IMR-90 (cell line): ENCODE data around the gene STEAP1. TPM values are rescaled to one million over a fixed set of nuclear protein-coding genes. Genes with fewer than 3 reads are reported as not detected.
A peak's percentile ranks its signal among the peaks of the same experiment; 100 is the strongest.

Experiments used
- ATAC-seq: fragments of 200-7000 bp; cut with Tn5 transposase; 2 replicates; pipeline ENCODE4 v1.9.1; 2020; ENCODE audit warnings: low read depth, mild to moderate bottlenecking, moderate library complexity
- BruUV-seq: library from RNA; stranded (reverse); fragments of 400-500 nt; replicated peaks from 2 replicates; lab custom pipeline; 2021; lab: Mats Ljungman, UMichigan
- CTCF ChIA-PET: fragments of 300-600 bp; formaldehyde crosslinking; extraction: SDS; loops from one replicate; lab custom pipeline; 2021; ENCODE audit warnings: antibody characterized with exemption; lab: Yijun Ruan, JAX
- POLR2A ChIA-PET: fragments of 300-600 bp; sonication (Branson Sonifier 250); formaldehyde crosslinking; loops from one replicate; lab custom pipeline; 2022; ENCODE audit warnings: antibody characterized with exemption; ENCODE audit not compliant: unreplicated experiment; lab: Charles Lee
- DNase-seq: peaks from one replicate; pipeline ENCODE4 v3.0.0; 2013
- H2AFZ ChIP-seq: replicated peaks from 2 replicates; pipeline ENCODE3; 2013; ENCODE audit warnings: low read length, mild to moderate bottlenecking; ENCODE audit not compliant: poor library complexity
- H2AK5ac ChIP-seq: 2 replicates; pipeline ENCODE4 v1.6.1; 2013; ENCODE audit warnings: low read depth, low read length, inconsistent platforms
- H2AK9ac ChIP-seq: replicated peaks from 2 replicates; pipeline ENCODE3; 2013; ENCODE audit warnings: mild to moderate bottlenecking, low read depth, low read length, moderate library complexity; ENCODE audit not compliant: poor library complexity
- H2BK120ac ChIP-seq: 2 replicates; pipeline ENCODE4 v1.6.1; 2013; ENCODE audit warnings: low read depth, low read length, inconsistent platforms
- H2BK15ac ChIP-seq: 3 replicates; pipeline ENCODE4 v1.6.1; 2013; ENCODE audit warnings: low read depth, low read length, inconsistent platforms
- H2BK20ac ChIP-seq: 2 replicates; pipeline ENCODE4 v1.6.1; 2013; ENCODE audit warnings: low read depth, mild to moderate bottlenecking, inconsistent platforms, low read length, moderate library complexity
- H2BK5ac ChIP-seq: 2 replicates; pipeline ENCODE4 v1.6.1; 2013; ENCODE audit warnings: mild to moderate bottlenecking, low read depth, low read length, inconsistent platforms; ENCODE audit not compliant: poor library complexity, severe bottlenecking
- H3K14ac ChIP-seq: replicated peaks from 2 replicates; pipeline ENCODE4 v1.6.1; 2013; ENCODE audit warnings: low read depth, low read length, inconsistent platforms
- H3K18ac ChIP-seq: 2 replicates; pipeline ENCODE4 v1.6.1; 2013; ENCODE audit warnings: low read depth, low read length, control low read depth
- H3K23ac ChIP-seq: 2 replicates; pipeline ENCODE4 v1.6.1; 2013; ENCODE audit warnings: low read depth, low read length, inconsistent platforms
- H3K27ac ChIP-seq: 2 replicates; pipeline ENCODE4 v1.5.1; 2013; ENCODE audit warnings: mild to moderate bottlenecking, control low read depth, low read length; ENCODE audit not compliant: insufficient read depth
- H3K27me3 ChIP-seq: 2 replicates; pipeline ENCODE4 v1.6.1; 2013; ENCODE audit warnings: low read length; ENCODE audit not compliant: control insufficient read depth, insufficient read depth
- H3K36me3 ChIP-seq: 2 replicates; pipeline ENCODE4 v1.6.1; 2013; ENCODE audit warnings: low read length, mixed read lengths; ENCODE audit not compliant: control insufficient read depth, insufficient read depth
- H3K4ac ChIP-seq: 2 replicates; pipeline ENCODE4 v1.6.1; 2013; ENCODE audit warnings: low read depth, low read length, inconsistent platforms
- H3K4me1 ChIP-seq: 2 replicates; pipeline ENCODE4 v1.6.1; 2013; ENCODE audit warnings: low read length, mixed read lengths; ENCODE audit not compliant: control insufficient read depth, insufficient read depth
- H3K4me2 ChIP-seq: 2 replicates; pipeline ENCODE4 v1.6.1; 2013; ENCODE audit warnings: low read depth, mild to moderate bottlenecking, control low read depth, low read length, moderate library complexity
- H3K4me3 ChIP-seq: 2 replicates; pipeline ENCODE4 v1.5.1; 2013; ENCODE audit warnings: low read depth, mild to moderate bottlenecking, control low read depth, low read length, moderate library complexity; ENCODE audit not compliant: insufficient read depth
- H3K56ac ChIP-seq: 2 replicates; pipeline ENCODE4 v1.6.1; 2013; ENCODE audit warnings: low read length, inconsistent platforms; ENCODE audit not compliant: insufficient read depth; ENCODE audit errors: extremely low read depth
- H3K79me1 ChIP-seq, 2 experiments: 2 replicates each; pipeline ENCODE4 v1.6.1; 2013; ENCODE audit warnings: low read length in 2 of 2, inconsistent platforms in 1 of 2, low read depth in 1 of 2
- H3K9ac ChIP-seq: 2 replicates; pipeline ENCODE4 v1.6.1; 2013; ENCODE audit warnings: low read depth, low read length, control low read depth
- H3K9me1 ChIP-seq: 2 replicates; pipeline ENCODE4 v1.6.1; 2013; ENCODE audit warnings: low read length, inconsistent platforms; ENCODE audit not compliant: insufficient read depth
- H3K9me3 ChIP-seq: 2 replicates; pipeline ENCODE4 v1.6.1; 2013; ENCODE audit warnings: low read length; ENCODE audit not compliant: control insufficient read depth, insufficient read depth
- H4K20me1 ChIP-seq: 2 replicates; pipeline ENCODE4 v1.6.1; 2013; ENCODE audit warnings: low read length, inconsistent platforms; ENCODE audit not compliant: insufficient read depth
- H4K5ac ChIP-seq: 2 replicates; pipeline ENCODE4 v1.6.1; 2013; ENCODE audit warnings: mild to moderate bottlenecking, low read depth, low read length, control low read depth
- H4K8ac ChIP-seq, 2 experiments: 2 replicates each; pipeline ENCODE4 v1.6.1; 2013; ENCODE audit warnings: low read depth in 2 of 2, low read length in 2 of 2, control low read depth in 1 of 2, inconsistent platforms in 1 of 2
- H4K91ac ChIP-seq: 2 replicates; pipeline ENCODE4 v1.6.1; 2013; ENCODE audit warnings: low read depth, low read length, inconsistent platforms; ENCODE audit not compliant: insufficient read depth
- CEBPB ChIP-seq: IDR thresholded peaks from 2 replicates; pipeline ENCODE4 v1.6.1; 2012; ENCODE audit warnings: low read depth, low read length, improper control_type of control experiment
- CHD1 ChIP-seq: IDR thresholded peaks from 2 replicates; pipeline ENCODE4 v1.6.1; 2012; ENCODE audit warnings: low read depth, low read length, improper control_type of control experiment
- FOS ChIP-seq: fragments of 150-350 bp; IDR thresholded peaks from 2 replicates; pipeline ENCODE4 v1.6.1; 2016; ENCODE audit warnings: low read depth, low read length
- MAFK ChIP-seq: IDR thresholded peaks from 2 replicates; pipeline ENCODE4 v1.6.1; 2012; ENCODE audit warnings: low read depth, low read length, improper control_type of control experiment
- MAZ ChIP-seq: IDR thresholded peaks from 2 replicates; pipeline ENCODE4 v1.6.1; 2012; ENCODE audit warnings: low read depth, mild to moderate bottlenecking, low read length, improper control_type of control experiment, moderate library complexity, borderline replicate concordance
- MXI1 ChIP-seq: IDR thresholded peaks from 2 replicates; pipeline ENCODE4 v1.6.1; 2012; ENCODE audit warnings: low read depth, mild to moderate bottlenecking, low read length, moderate library complexity, borderline replicate concordance
- POLR2A ChIP-seq: IDR thresholded peaks from 2 replicates; pipeline ENCODE4 v1.6.1; 2012; ENCODE audit warnings: mild to moderate bottlenecking, low read depth, low read length
- RAD21 ChIP-seq: IDR thresholded peaks from 2 replicates; pipeline ENCODE4 v1.6.1; 2012; ENCODE audit warnings: low read length, improper control_type of control experiment
- RCOR1 ChIP-seq: IDR thresholded peaks from 2 replicates; pipeline ENCODE4 v1.6.1; 2012; ENCODE audit warnings: mild to moderate bottlenecking, low read length, improper control_type of control experiment; ENCODE audit not compliant: insufficient replicate concordance
- RFX5 ChIP-seq: IDR thresholded peaks from 2 replicates; pipeline ENCODE4 v1.8.0; 2012; ENCODE audit warnings: low read depth, mild to moderate bottlenecking, low read length, moderate library complexity
- SMC3 ChIP-seq: fragments of 150-350 bp; IDR thresholded peaks from 2 replicates; pipeline ENCODE4 v1.6.1; 2016; ENCODE audit warnings: low read depth, mild to moderate bottlenecking, antibody characterized with exemption, low read length, moderate library complexity
- WGBS, 2 experiments: methylation state at CpG; one replicate each; pipeline versions ENCODE4 v1.1.5 to v1.1.7; 2013; ENCODE audit warnings: missing lambda C conversion rate in 2 of 2; ENCODE audit not compliant: insufficient read length in 1 of 2; ENCODE audit errors: extremely low coverage in 2 of 2; 5-methylcytosine and 5-hydroxymethylcytosine counted together
- dilution Hi-C: fragments of 300-500 bp; cut with HindIII; formaldehyde crosslinking; loops from one replicate; pipeline ENCODE4 v1.14.3; 2018; ENCODE audit warnings: low sequenced_read_pairs; ENCODE audit not compliant: unreplicated experiment
- in situ Hi-C: fragments of 300-500 bp; cut with MboI; formaldehyde crosslinking; loops from 3 replicates; pipeline ENCODE4 v1.14.3; 2019; ENCODE audit warnings: low sequenced_read_pairs, inconsistent platforms, mixed read lengths
- intact Hi-C: fragments of 100-400 bp; cut with micrococcal nuclease; formaldehyde crosslinking; loops from 2 replicates; pipeline ENCODE4 v1.10.0; 2022
- polyA plus RNA-seq, 3 experiments: library from polyadenylated mRNA; depleted of rRNA; stranded (reverse); fragments of >200 nt; gene quantifications; 2 replicates each; pipeline ENCODE4 v1.2.3, GENCODE V29; 2012; ENCODE audit warnings: low replicate concordance in 1 of 3
- total RNA-seq: library from RNA; depleted of rRNA; stranded (reverse); fragments of >200 nt; gene quantifications from 2 replicates; pipeline ENCODE4 v1.2.3, GENCODE V29; 2012
- TF ChIP-seq, protein P1 (sequence below): conservative IDR thresholded peaks from 2 replicates; pipeline ENCODE4 v1.5.1; 2012; ENCODE audit warnings: mild to moderate bottlenecking, low read depth, low read length, improper control_type of control experiment
- TF ChIP-seq, protein P2 (sequence below): fragments of 150-350 bp; IDR thresholded peaks from 2 replicates; pipeline ENCODE4 v1.6.1; 2017; ENCODE audit warnings: mild to moderate bottlenecking, antibody characterized with exemption, low read length, low read depth
- TF ChIP-seq, protein P3 (sequence below): fragments of 150-350 bp; IDR thresholded peaks from 2 replicates; pipeline ENCODE4 v1.6.1; 2016; ENCODE audit warnings: low read depth, mild to moderate bottlenecking, low read length, moderate library complexity, borderline replicate concordance

Gene STEAP1
- total and polyA plus RNA-seq, 2 of the 4 experiments (the other 2 are of a cell fraction): 3.9 to 5.2 TPM

DNA sequence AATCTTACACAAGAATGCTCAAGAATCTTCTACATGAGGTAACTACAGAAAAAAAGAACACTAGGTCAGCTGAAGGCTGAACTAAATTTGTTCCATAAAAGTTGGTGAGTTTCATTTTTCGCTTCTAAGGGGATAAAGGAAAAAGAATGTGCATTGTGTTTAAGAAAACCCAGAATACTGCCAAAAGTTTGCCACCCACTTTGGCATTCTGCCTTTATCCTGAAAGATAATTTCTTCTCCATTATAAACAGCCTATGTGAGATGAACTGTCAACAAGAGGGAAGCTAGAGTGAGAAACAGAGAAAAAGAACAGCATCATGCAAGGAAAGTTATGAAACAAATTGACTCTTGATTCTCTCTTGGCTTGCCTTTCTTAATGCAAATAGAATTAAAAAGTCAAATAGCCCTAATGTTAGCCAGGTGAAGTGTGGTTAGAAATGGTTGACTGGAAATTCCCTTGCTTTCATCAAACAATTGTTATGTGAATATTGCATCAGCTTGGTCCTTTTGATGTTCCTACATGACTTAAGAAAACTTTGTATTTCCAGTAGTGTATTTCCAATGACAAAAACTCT is 25.8 kb downstream of the STEAP1 start:
- DNase-seq (peak; percentile 16), ATAC-seq (no peak)
- Histone ChIP-seq H3K36me3 (no peaks in the 10 kb centered on the region), H2BK20ac (no peak overlapping the region), H2BK120ac (no peak overlapping the region), H2AK5ac (no peak overlapping the region), H2AK9ac (no peak overlapping the region), H3K9ac (no peak overlapping the region), H3K79me1 (no peaks in the 10 kb centered on the region), H4K8ac (no peak overlapping the region), H3K4me3 (no peak overlapping the region), H3K23ac (no peak overlapping the region), H3K4me2 (no peak overlapping the region; the same call in 1 of the 2 replicates), H3K4ac (no peak overlapping the region), H4K20me1 (no peaks in the 10 kb centered on the region), H3K4me1 (peaks cover 5% of the 10 kb centered on the region), H4K91ac (no peak overlapping the region), H3K18ac (no peak overlapping the region), H3K9me1 (no peaks in the 10 kb centered on the region), H3K27ac (no peak overlapping the region), H3K56ac (no peak overlapping the region), H2BK15ac (no peak overlapping the region), H3K14ac (no peak overlapping the region), H4K5ac (no peak overlapping the region), H3K9me3 (no peaks in the 10 kb centered on the region), H3K27me3 (no peaks in the 10 kb centered on the region), H2BK5ac (no peak overlapping the region), H2AFZ (no peak overlapping the region)
- no TSS peak for BruUV-seq
- POLR2A ChIA-PET: no interaction called here
- no CpG with 5 or more reads among the region's 1 CpG for WGBS, 2 experiments
- in situ Hi-C loops (no loop called here), intact Hi-C loops (no loop called here), dilution Hi-C loops (no loop called here)
- CTCF ChIA-PET: interaction anchor here (0.7 kb wide), 1 partner anchor 18 kb away, joined by 3 read pairs; no protein-coding TSS in a partner anchor
- no peak for TF ChIP-seq MAFK
- no peak for TF ChIP-seq POLR2A
- no peak for TF ChIP-seq RFX5
- no peak for TF ChIP-seq CEBPB
- TF ChIP-seq, protein P1, sequence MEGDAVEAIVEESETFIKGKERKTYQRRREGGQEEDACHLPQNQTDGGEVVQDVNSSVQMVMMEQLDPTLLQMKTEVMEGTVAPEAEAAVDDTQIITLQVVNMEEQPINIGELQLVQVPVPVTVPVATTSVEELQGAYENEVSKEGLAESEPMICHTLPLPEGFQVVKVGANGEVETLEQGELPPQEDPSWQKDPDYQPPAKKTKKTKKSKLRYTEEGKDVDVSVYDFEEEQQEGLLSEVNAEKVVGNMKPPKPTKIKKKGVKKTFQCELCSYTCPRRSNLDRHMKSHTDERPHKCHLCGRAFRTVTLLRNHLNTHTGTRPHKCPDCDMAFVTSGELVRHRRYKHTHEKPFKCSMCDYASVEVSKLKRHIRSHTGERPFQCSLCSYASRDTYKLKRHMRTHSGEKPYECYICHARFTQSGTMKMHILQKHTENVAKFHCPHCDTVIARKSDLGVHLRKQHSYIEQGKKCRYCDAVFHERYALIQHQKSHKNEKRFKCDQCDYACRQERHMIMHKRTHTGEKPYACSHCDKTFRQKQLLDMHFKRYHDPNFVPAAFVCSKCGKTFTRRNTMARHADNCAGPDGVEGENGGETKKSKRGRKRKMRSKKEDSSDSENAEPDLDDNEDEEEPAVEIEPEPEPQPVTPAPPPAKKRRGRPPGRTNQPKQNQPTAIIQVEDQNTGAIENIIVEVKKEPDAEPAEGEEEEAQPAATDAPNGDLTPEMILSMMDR: no peak
- TF ChIP-seq, protein P2, sequence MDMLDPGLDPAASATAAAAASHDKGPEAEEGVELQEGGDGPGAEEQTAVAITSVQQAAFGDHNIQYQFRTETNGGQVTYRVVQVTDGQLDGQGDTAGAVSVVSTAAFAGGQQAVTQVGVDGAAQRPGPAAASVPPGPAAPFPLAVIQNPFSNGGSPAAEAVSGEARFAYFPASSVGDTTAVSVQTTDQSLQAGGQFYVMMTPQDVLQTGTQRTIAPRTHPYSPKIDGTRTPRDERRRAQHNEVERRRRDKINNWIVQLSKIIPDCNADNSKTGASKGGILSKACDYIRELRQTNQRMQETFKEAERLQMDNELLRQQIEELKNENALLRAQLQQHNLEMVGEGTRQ: no peak
- TF ChIP-seq, protein P3, sequence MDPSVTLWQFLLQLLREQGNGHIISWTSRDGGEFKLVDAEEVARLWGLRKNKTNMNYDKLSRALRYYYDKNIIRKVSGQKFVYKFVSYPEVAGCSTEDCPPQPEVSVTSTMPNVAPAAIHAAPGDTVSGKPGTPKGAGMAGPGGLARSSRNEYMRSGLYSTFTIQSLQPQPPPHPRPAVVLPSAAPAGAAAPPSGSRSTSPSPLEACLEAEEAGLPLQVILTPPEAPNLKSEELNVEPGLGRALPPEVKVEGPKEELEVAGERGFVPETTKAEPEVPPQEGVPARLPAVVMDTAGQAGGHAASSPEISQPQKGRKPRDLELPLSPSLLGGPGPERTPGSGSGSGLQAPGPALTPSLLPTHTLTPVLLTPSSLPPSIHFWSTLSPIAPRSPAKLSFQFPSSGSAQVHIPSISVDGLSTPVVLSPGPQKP: no peak
- no peak for TF ChIP-seq CHD1
- TF ChIP-seq RCOR1: no peak
- TF ChIP-seq FOS: no peak
- TF ChIP-seq SMC3: no peak
- no peak for TF ChIP-seq RAD21
- TF ChIP-seq MAZ: no peak
- no peak for TF ChIP-seq MXI1
